HFF-Myc (cell line): ENCODE results near the gene ZDHHC18.

Source experiments
- DNase-seq: peaks from one replicate; pipeline ENCODE4 v3.0.0-alpha.2; 2011; ENCODE audit warnings: low read depth; ENCODE audit errors: extremely low read depth
- H3K4me3 ChIP-seq: replicated peaks from 2 replicates; pipeline ENCODE4 v1.5.1; 2011; ENCODE audit warnings: low read depth, mild to moderate bottlenecking, control low read depth, low read length
- CTCF ChIP-seq: IDR thresholded peaks from 2 replicates; pipeline ENCODE4 v1.5.1; 2012; ENCODE audit warnings: mild to moderate bottlenecking, low read depth, low read length, control low read depth; ENCODE audit errors: missing control alignments

The ZDHHC18 gene

DNA sequence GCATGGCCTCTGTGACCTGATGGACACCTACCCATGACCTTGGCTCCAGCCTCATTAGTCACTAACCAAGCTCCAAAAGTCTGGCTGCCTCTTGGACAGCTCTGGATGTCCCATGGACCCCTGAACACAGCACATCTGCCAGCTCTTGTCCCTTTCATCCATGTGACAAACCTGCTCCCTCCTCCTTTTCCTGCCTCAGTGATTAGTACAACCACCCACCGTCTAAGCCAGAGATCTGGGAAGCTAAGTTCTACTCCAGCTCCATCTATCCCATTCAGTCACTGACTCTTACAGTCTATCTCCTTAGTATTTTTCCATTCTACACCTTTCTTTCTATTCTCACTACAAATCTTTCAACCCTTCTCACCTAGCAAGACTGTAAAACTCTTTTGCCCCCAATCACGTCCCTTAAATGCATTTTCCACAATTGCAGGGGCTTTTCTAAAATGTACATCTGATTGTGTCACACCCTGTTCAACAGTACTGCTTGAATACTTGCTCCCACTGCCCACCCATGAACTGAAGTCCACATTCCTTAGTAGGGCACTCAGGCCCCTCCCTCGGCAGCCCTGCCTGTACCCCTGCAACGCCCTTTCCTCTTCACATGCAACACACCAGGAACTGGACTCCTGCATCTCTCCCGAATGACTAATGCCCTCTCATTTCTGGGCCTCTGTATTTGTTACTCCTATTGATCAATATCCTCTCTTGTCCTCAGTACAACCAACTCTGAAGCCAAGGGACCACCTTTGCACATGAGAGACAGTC, 56.4 kb downstream of the ZDHHC18 start:
- no peak for DNase-seq
- no peak overlapping the region for H3K4me3 ChIP-seq
- TF ChIP-seq CTCF: no peak

DNA sequence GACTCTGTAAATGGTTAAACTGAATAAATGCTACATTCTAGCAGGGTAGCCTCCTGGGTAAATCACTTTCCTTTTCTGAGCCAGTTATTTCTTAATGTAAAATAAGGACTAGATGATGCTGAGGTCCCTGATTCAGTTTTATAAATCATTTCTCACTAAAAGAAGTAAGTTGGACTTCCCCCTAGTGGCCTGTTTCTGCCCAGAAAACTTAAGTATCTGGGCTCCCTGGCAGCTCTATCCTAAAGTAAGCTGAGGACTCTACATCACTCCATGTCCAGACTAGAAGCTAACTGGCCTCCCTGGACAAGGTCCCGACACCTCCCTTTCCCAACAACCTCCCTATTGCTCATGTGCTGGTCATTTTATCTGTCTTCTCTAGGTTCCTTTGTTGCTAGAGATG, 60.6 kb downstream of the ZDHHC18 start:
- no peak for DNase-seq
- peak; percentile 60 for TF ChIP-seq CTCF
- H3K4me3 ChIP-seq: no peak overlapping the region

DNA sequence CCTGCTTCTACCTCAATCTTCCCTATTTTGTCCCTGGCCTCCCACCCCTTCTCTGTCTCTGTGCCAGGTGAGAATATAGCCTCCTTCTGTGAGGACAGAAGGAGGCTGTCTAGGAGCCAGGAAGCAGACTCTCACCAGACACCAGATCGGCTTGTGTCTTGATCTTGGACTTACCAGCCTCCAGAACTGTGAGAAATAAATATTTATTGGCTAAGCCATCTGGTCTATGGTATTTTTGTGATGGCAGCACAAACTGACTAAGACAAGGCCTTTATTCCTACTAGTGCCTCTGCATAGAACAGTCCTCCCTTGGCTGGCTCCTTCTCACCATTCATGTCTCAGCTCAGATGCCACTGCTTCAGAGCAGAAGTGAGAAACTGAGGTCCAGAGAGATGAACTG, 61.7 kb downstream of the ZDHHC18 start:
- no peak overlapping the region for H3K4me3 ChIP-seq
- no peak for DNase-seq
- no peak for TF ChIP-seq CTCF

DNA sequence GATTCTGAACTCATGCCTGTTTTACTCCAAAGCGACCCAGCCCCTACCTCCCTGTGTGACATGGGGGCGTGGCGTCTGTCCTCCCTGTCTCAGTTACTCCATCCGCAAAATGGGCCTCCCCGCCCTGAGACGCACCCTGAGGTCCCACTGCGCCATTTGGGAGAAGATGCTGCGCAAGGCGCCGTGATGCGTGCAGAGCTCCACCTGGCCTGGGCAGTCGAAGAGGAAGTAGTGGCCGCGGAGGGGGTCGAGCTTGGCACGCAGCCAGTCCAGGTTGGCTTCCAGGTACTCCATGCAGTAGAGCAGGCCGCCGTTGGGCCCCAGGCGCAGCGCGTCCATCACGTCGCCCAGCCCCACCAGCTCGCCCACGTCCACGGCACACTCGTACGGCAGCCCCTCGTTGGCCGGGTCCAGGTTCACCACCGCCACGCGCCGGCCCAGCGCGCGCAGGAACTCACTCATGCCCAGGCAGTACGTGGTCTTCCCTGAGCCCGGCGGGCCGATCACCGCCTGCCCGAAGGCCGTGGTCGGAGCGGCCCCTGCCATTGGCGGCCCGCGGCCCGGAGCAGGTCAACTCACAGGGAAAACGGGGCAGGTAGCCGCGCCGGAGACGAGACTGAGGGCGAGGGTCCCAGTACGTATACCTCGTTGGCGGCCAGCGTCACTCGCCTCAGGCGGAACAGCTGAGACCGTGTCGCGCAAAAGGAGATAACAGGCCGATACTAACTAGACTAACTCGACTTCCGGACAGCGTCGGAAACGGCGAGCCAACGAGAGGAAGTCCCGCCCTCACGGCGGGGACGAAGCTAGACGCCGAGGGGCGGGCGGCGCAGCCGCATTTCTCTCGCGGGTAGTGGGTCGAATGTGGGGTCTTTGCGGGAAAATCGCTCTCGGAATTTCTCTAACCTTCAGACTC, 63.3 kb downstream of the ZDHHC18 start, which contains the start of gene GPN2:
Gene GPN2, minus strand, starts transcription at position 733 of the 916 bp plus-strand sequence. Its CDS starts 187 bp downstream, at position 546.
- DNase-seq: peak; percentile 38
- no peak for TF ChIP-seq CTCF
- peak within 1 kb of the TSS; percentile 95 for H3K4me3 ChIP-seq

GRCh38 chr1:26890467-26890796, 63.9 kb downstream of the ZDHHC18 start:
- no peak for DNase-seq
- TF ChIP-seq CTCF: no peak
- H3K4me3 ChIP-seq: peak overlapping the region; percentile 95

DNA sequence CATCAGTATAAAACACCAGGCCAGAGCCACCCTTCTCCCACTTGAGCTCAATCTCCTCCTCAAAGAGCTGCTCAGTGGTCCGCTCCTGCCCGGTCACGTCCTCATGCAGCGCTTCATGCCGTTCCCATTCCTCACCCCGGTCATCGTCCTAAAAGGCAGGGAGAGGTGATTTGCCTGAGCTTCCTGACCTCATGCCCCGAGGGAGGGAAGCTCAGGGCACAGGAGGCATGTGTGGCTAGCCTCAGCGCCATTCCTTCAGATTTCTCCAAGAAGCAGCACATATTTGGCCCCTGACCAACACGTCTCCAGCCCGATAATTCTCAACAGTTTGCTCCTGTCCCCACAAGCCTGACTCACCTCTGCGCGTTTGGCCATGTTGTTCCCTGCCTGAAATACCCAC, 67.8 kb downstream of the ZDHHC18 start:
- TF ChIP-seq CTCF: no peak
- no peak overlapping the region for H3K4me3 ChIP-seq
- no peak for DNase-seq
